Stimulated activated CD8-positive, alpha-beta memory T cell treated with anti-CD3 and anti-CD28 coated beads, Interleukin-2, amount 100 ng/mL, for 48 hours (primary cell): ENCODE data around the gene HMGCL.
A peak's percentile ranks its signal among the peaks of the same experiment; 100 is the strongest.
"Not testable (repeated sequence)": the region's sequence is repeated elsewhere in the genome, so short reads cannot be mapped to it uniquely, and the experiment has no call there.

Experiments
- DNase-seq, 2 donors: peaks; one replicate each; pipeline ENCODE4 v3.0.0-alpha.2; 2020; ENCODE audit warnings: low read depth in 2 of 2

HMGCL gene

GRCh38 chr1:23826590-23826989 is 1.4 kb upstream of the HMGCL start:
- DNase-seq, result not testable (repeated sequence)

- DNase-seq, result no peak
Measured at GRCh38 chr1:23825762-23826522, 713 bp upstream of the HMGCL start.

- DNase-seq, result no peak
Measured at GRCh38 chr1:23824711-23825075, 536 bp downstream of the HMGCL start.

- no peak for DNase-seq
Measured at GRCh38 chr1:23823767-23824166, 1.5 kb downstream of the HMGCL start.

GRCh38 chr1:23817633-23818032 is 7.6 kb downstream of the HMGCL start:
- DNase-seq, result no peak

- DNase-seq, result no peak
Measured at GRCh38 chr1:23816906-23817305, 8.3 kb downstream of the HMGCL start.

- DNase-seq, result no peak
Measured at GRCh38 chr1:23816361-23816760, 8.9 kb downstream of the HMGCL start.

GRCh38 chr1:23814016-23814415 is 11.2 kb downstream of the HMGCL start:
- no peak for DNase-seq

- DNase-seq, result peak in 1 of 2 donors; percentile 43
Measured at GRCh38 chr1:23810818-23811540, 14.2 kb downstream of the HMGCL start.

GRCh38 chr1:23809751-23810171 is 15.5 kb downstream of the HMGCL start:
- peak; percentile 68 to 71 for DNase-seq

GRCh38 chr1:23807453-23807852 is 17.8 kb downstream of the HMGCL start:
- no peak for DNase-seq

GRCh38 chr1:23806280-23806679 is 18.9 kb downstream of the HMGCL start:
- no peak for DNase-seq

GRCh38 chr1:23805025-23805424 is 20.2 kb downstream of the HMGCL start:
- no peak for DNase-seq

GRCh38 chr1:23804183-23804835 is 20.9 kb downstream of the HMGCL start:
- no peak for DNase-seq

- no peak for DNase-seq
Measured at GRCh38 chr1:23803674-23804073, 21.6 kb downstream of the HMGCL start.

GRCh38 chr1:23802809-23803342 is 22.4 kb downstream of the HMGCL start:
- DNase-seq, result not testable (repeated sequence)

- no peak for DNase-seq
Measured at GRCh38 chr1:23801876-23802275, 23.4 kb downstream of the HMGCL start.

GRCh38 chr1:23801338-23801748 is 23.9 kb downstream of the HMGCL start:
- no peak for DNase-seq

GRCh38 chr1:23800400-23801337 is 24.6 kb downstream of the HMGCL start, which contains the start of gene GALE:
Gene GALE, minus strand, starts transcription at chr1:23800754. Its CDS starts 1,747 bp downstream, at chr1:23799007.
- peak; percentile 98 for DNase-seq

- no peak for DNase-seq
Measured at GRCh38 chr1:23799570-23800399, 25.4 kb downstream of the HMGCL start.
